Stomach smooth muscle (tissue), 2 donors: ENCODE data around the gene MYOZ3.

Experiments used
- H3K27ac ChIP-seq: one replicate; pipeline ENCODE4 v1.7.0; 2013; ENCODE audit warnings: mild to moderate bottlenecking, low read length, inconsistent platforms
- H3K27me3 ChIP-seq, 2 donors: one replicate each; pipeline ENCODE4 v1.7.0; 2013; ENCODE audit warnings: low read length in 2 of 2; ENCODE audit not compliant: insufficient read depth in 2 of 2, control insufficient read depth in 1 of 2
- H3K36me3 ChIP-seq, 2 donors: one replicate each; pipeline ENCODE4 v1.7.0; 2013; ENCODE audit warnings: low read length in 2 of 2; ENCODE audit not compliant: control insufficient read depth in 2 of 2, insufficient read depth in 2 of 2
- H3K4me1 ChIP-seq: one replicate; pipeline ENCODE4 v1.7.0; 2013; ENCODE audit warnings: low read length; ENCODE audit not compliant: control insufficient read depth, insufficient read depth
- H3K4me3 ChIP-seq, 2 donors: one replicate each; pipeline ENCODE4 v1.7.0; 2013; ENCODE audit warnings: low read length in 2 of 2
- H3K9ac ChIP-seq, 2 donors: one replicate each; pipeline ENCODE4 v1.7.0; 2013; ENCODE audit warnings: low read length in 2 of 2, mild to moderate bottlenecking in 1 of 2
- H3K9me3 ChIP-seq, 2 donors: one replicate each; pipeline ENCODE4 v1.7.0; 2013; ENCODE audit warnings: low read length in 2 of 2; ENCODE audit not compliant: control insufficient read depth in 2 of 2
- donor health status: healthy.
- donor health status: Pancreatic carcinoma.

MYOZ3 gene

DNA sequence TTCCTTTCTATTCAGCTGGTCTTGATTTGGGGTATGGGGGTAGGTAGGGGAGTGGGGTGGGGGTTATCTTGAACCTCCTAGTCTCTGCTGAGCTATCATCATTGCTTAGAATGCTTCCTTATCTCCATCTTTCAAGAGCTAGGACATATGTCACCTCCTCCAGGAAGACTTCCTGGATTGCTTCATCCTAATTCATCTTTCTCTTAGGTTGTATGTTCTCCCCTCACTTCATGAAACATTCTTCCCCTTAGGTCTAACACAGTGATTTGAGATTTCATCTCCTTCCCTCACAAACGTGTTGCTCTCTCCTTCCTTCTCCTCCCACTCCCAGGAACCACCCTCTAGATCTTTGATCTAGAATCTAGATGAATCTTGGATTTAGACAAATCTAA lies 23.0 kb upstream of the MYOZ3 start:
- Histone ChIP-seq H3K4me1 (peaks cover 73% of the 10 kb centered on the region), H3K27ac (peak overlapping the region; percentile 89), H3K36me3 (peaks cover 0 to 4% of the 10 kb centered on the region in 2 donors), H3K4me3 (no peak overlapping the region), H3K9ac (no peak overlapping the region), H3K27me3 (no peaks in the 10 kb centered on the region), H3K9me3 (no peaks in the 10 kb centered on the region)

DNA sequence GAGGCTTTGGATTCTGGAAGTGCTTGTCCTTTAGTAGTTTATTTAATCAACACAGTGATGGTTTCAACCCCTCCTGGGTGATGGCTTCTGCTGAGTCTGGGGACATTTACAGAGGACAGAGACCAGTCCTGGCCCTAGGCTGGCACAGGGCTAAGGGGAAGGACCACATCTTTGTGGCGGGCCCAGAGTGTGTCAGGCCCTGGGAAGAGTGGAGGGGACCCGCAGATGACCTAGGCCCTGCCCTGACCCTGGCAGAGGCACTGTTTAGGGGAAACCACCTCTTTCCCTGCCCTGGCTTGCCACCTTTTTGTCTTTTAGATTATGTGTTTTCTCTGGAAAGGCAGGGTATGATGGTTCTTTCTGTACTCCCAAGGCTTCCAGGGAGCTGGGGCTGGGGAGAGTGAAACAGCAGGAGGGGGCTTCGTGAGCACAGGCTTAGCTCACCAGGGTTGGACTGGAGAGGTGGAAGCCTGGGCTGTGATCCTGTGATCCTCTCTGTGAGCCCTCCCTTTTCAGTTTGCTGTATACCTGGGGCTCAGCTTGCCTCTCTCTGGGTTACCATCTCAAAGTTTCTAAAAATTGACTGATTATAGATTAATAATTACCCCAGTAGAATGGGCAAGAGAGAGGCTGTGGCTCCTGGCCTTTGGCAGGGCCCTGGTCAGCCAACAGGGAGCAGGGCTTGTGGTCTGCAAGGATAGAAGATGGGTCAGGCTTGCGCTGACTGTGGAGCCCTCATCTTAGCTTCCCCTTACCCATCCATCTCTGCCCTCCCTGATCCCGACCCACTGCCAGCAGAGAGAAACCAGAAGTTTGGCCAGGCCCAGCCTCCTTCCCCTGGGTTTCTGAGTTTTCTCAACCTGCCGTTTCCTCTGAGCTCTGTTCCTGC lies 22.3 kb upstream of the MYOZ3 start:
- no peak overlapping the region for H3K4me3 ChIP-seq
- peak overlapping the region; percentile 10 to 13 for H3K9ac ChIP-seq
- H3K4me1 ChIP-seq, result peaks cover 73% of the 10 kb centered on the region
- peak overlapping the region; percentile 89 for H3K27ac ChIP-seq
- peaks cover 0 to 4% of the 10 kb centered on the region in 2 donors for H3K36me3 ChIP-seq
- no peaks in the 10 kb centered on the region for H3K27me3 ChIP-seq
- no peaks in the 10 kb centered on the region for H3K9me3 ChIP-seq

DNA sequence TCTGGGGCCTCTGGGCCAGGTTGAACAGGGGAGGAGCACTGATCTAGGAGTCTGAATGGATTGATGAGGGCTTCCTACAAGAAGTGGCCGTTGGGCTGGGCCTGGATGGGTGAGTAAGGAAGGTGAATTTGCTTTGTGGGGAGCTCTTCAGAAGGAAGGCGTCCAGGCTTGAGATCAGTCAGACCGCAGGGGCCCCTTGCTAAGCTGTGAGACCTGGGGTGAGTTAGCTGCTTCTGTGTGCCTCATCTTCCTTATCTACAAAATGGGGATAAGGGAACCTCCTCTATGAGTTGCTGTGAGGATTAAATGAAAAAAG lies 21.7 kb upstream of the MYOZ3 start:
- no peaks in the 10 kb centered on the region for H3K27me3 ChIP-seq
- no peaks in the 10 kb centered on the region for H3K9me3 ChIP-seq
- peak overlapping the region; percentile 89 for H3K27ac ChIP-seq
- peaks cover 0 to 4% of the 10 kb centered on the region in 2 donors for H3K36me3 ChIP-seq
- peaks cover 75% of the 10 kb centered on the region for H3K4me1 ChIP-seq
- H3K4me3 ChIP-seq, result no peak overlapping the region
- no peak overlapping the region for H3K9ac ChIP-seq

DNA sequence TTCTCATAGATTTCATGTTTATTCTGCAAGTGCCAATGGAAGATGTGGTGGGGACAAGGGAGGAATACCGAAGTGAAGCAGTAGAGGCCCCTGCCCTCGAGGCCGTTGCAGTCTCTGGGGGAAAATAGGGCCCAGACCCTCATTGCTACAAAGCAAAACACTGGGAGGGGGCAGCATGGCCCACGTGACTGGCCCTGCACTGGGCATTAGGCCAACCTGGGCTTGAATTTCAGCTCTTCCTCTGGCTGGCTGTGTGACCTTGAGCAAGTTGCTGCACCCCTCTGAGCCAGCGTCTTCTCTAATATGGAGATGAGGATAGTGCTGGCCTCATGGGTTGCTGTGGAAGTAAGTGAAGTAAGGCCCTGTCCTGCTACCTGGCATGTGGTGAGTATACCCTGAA lies 21.3 kb upstream of the MYOZ3 start:
- Histone ChIP-seq H3K9ac (no peak overlapping the region), H3K36me3 (peaks cover 0 to 4% of the 10 kb centered on the region in 2 donors), H3K4me3 (no peak overlapping the region), H3K9me3 (no peaks in the 10 kb centered on the region), H3K27ac (peak overlapping the region; percentile 89), H3K27me3 (no peaks in the 10 kb centered on the region), H3K4me1 (peaks cover 78% of the 10 kb centered on the region)

DNA sequence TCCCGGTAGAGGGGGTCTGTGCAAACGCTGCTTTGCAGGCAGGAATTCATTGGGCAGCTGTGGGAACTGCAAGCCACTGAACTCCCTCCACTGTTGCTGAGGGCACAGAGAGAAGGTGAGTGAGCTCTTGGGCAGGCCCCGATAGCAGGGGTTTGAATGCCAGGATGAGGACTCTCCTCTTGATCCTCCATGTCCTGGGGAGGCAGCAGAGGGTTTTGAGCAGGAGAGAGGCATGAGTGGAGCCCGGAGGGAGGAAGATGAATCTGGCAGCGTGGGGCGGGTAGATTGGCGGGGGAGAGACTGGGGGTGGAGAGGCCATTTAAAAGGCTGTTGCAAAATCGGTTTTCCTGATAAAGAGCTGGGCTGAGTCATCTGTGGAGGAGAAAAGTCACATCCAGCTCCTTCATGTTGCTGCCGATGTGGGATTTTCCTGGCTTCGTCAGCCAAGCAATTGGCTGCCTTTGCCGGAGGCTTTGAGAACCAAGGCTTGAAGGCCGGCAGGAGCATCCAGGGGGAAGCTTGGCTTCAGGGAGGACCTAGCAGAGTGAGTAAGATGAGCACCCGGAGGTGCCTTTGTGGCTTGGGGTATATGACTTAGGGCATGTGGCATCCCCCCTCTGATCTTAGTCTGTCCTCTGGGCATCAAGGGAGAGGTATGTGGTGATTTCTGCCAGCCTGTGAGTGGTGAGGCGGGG lies 20.6 kb upstream of the MYOZ3 start, which contains the start of gene SYNPO:
TSS of gene SYNPO (plus strand) at position 350 of the 695 bp plus-strand sequence. CDS start 7,616 bp downstream, outside the sequence.
- Histone ChIP-seq H3K9ac (peak within 1 kb of the TSS in 1 of 2 donors; percentile 52), H3K4me1 (peaks cover 81% of the 10 kb centered on the region), H3K4me3 (peak within 1 kb of the TSS in 1 of 2 donors; percentile 49)

DNA sequence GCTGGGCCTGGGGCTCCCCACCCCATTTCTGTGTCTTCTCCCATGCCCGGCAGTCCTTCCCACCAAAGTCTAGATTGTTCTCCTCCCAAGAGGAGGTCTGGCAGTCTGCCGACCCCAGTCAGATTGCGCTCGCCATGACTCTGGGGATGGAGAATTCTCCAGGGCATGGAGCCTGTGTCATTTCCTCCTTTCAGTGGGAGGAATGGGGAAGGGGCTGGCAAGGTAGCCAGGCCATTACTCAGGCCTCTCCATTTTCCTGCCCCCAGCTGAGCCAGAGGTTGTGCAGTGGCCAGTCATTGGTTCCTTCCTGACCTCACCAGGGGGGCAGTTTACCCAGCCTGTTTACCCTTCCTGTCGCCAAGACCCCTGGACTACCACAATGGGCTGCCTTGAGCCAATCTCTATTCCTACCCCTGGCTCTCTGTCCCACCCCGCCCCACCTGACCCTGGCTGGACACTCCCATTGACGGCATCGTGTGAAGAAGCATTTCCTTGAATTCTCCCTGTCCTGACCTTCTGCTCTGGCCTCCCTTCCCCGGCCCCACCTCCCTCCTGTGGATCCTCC lies 20.0 kb upstream of the MYOZ3 start:
- no peaks in the 10 kb centered on the region for H3K36me3 ChIP-seq
- no peaks in the 10 kb centered on the region for H3K9me3 ChIP-seq
- peak overlapping the region in 1 of 2 donors; percentile 49 for H3K4me3 ChIP-seq
- peak overlapping the region in 1 of 2 donors; percentile 52 for H3K9ac ChIP-seq
- peaks cover 84% of the 10 kb centered on the region for H3K4me1 ChIP-seq
- H3K27ac ChIP-seq, result peak overlapping the region; percentile 89
- H3K27me3 ChIP-seq, result no peaks in the 10 kb centered on the region

More for the DNA sequence above, 20.6 kb upstream of the MYOZ3 start, which contains the start of gene SYNPO:
- Histone ChIP-seq H3K27me3 (no peaks in the 10 kb centered on the region), H3K27ac (peak within 1 kb of the TSS; percentile 89), H3K9me3 (no peaks in the 10 kb centered on the region), H3K36me3 (no peaks in the 10 kb centered on the region)

DNA sequence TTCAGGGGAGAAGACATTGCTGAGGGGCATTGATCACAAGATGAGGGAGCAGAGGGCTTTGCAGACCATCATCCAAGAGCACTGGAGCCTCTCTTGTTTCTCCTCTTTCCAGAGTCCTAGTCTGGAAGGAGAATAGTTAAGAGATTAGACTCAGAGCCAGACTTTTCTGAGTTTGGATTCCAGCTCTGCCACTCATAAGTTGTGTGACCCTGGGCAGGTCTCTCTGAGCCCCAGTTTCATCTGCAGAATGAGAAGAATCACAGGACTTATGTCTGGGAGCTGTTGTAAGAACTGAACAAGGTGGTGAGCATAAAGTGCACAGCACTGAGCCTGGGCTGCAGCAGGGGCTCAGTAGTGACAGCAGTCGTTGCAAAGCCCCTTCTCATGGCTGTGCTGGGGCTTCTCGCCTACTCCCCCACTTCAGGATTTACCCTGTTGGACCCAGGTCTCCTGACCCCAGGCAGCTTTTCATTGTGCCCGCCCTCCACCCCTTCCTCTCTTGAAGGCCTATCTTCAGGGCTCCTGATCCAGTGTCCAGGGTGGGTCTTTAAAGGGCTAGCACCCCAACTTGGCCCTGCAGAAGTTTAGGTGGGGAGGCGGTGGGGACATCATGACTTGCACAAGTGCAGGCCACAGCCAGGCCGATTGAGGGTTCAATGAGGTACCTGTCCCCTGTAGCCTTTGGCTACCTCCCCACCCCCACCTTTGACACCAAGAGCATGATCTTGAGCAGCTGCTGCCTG lies 19.1 kb upstream of the MYOZ3 start:
- Histone ChIP-seq H3K27me3 (no peaks in the 10 kb centered on the region), H3K36me3 (no peaks in the 10 kb centered on the region), H3K9me3 (no peaks in the 10 kb centered on the region), H3K27ac (peak overlapping the region; percentile 89), H3K9ac (peak overlapping the region in 1 of 2 donors; percentile 24), H3K4me1 (peaks cover 75% of the 10 kb centered on the region), H3K4me3 (peak overlapping the region in 1 of 2 donors; percentile 54)

DNA sequence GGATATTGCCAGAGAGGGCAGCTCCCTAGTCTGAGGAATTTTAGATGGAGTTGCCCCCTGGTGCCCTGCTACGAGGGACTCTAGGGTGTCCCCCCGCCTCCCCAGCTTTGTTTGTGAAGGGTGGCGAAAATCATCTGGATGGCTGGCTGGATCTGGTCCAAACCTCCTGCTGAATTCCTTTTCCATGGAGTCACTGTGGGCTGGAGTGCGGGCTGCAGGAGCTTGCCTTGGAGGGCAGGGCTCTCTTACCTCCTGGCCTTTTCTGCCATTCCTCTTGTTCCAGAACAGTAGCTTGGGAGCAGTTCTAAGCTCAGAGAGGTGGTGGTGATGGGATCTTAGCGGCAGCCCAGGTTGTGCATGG lies 18.5 kb upstream of the MYOZ3 start:
- H3K9ac ChIP-seq, result peak overlapping the region in 1 of 2 donors; percentile 18

DNA sequence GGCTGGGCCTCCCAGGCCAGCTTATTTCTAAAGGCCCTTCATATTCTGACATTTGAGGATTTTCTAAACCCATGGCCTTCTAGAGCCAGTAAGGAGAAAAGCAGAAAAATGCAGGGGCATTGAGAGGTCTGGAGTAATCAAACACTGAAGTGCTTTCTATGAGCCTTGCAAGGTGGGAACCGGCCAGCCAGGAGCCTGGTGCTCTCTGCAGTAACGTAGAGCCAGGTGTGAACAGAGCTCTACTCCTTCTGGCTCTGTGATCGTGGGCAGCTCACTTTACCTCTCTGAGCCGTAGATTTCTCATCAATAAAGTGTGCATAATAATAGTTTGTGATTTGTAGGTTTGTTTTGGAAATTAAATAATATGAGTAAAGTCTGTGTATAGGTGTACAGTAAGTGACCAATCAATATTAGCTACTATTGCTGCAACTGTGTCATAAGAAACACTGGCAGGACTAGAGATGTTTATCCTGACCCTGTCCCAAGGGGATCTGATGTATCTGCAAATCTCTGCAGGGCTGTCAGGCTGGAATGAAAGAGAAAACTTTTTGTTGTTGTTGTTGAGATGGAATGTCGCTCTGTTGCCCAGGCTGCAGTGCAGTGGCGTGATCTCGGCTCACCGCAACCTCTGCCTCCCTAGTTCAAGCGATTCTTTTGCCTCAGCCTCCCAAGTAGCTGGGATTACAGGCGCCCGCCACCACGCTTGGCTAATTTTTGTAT lies 17.9 kb upstream of the MYOZ3 start:
- H3K9ac ChIP-seq, result no peak overlapping the region
- H3K27ac ChIP-seq, result peak overlapping the region; percentile 89
- peak overlapping the region in 1 of 2 donors; percentile 54 for H3K4me3 ChIP-seq
- no peaks in the 10 kb centered on the region for H3K9me3 ChIP-seq
- H3K4me1 ChIP-seq, result peaks cover 77% of the 10 kb centered on the region
- H3K36me3 ChIP-seq, result peaks cover 0 to under 1% of the 10 kb centered on the region in 2 donors
- H3K27me3 ChIP-seq, result no peaks in the 10 kb centered on the region

More for the DNA sequence above, 18.5 kb upstream of the MYOZ3 start:
- Histone ChIP-seq H3K4me1 (peaks cover 75% of the 10 kb centered on the region), H3K36me3 (no peaks in the 10 kb centered on the region), H3K27me3 (no peaks in the 10 kb centered on the region), H3K4me3 (peak overlapping the region in 1 of 2 donors; percentile 54), H3K27ac (peak overlapping the region; percentile 89), H3K9me3 (no peaks in the 10 kb centered on the region)
